Germinal center (tissue), 1 donor: ENCODE measurements around the gene TRIM39.
"Not testable (repeated sequence)": the region's sequence is repeated elsewhere in the genome, so short reads cannot be mapped to it uniquely, and the experiment has no call there.

Experiments used
- DNase-seq: peaks from one replicate; pipeline ENCODE4 v3.0.0; 2012; ENCODE audit warnings: mixed read lengths, low spot score

Gene TRIM39

DNA sequence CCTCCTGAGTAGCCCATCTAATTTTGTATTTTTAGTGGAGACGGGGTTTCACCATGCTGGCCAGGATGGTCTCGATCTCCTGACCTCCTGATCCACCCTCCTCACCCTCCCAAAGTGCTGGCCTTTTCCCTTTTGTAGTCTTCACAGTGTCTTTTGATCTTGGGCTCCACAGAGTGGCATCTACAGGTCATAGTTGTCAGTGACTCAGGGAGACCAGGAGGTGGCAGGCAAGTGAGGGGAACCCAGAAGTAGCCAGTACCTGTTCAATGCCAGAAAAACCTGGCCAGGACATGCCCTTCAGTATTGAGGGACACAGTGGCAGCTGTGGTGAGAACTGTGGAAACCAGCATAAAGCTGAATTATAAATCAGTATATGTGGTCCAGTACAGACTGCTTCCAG, 37.9 kb downstream of the TRIM39 start:
- no peak for DNase-seq

DNA sequence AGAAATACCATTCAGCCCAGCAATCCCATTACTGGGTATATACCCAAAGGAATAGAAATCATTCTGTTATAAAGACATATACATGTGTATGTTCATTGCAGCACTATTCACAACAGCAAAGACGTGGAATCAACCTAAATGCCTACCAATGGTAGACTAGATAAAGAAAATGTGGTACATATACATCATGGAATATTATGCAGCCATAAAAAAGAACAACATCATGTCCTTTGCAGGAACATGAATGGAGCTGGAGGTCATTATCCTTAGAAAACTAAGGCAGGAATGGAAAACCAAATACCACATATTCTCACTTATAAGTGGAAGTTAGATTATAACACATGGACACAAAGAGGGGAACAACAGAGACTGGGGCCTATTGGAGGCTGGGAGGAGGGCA, 42.6 kb downstream of the TRIM39 start:
- DNase-seq = not testable (repeated sequence)

DNA sequence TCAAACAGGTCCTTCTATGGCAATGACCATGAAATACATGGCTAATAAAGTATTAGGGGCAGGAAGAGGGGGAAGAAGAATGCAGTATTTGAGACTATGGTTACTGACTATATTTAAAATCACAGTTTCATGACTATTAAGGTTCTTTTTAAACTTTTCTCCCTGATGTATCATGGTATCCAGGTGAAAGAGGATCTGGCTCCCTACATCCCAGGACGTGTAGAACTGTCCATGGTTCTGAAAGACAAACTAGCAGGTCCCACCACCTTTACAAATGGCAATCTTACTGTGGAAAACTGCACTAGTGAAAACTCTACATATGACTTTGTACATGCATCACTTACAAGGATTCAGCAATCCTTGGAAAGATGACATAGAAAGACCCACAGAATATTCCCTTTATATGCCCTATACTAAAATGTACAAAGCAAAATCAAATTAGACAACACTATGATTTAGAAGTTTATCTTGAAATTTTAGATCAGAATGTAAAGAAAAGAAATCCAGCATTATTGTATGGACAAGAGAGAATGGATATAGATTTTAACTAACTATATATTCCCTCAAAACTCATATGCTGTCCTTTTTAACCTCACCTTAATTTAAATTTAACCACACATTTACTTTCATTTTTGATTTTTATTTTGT, 51.7 kb downstream of the TRIM39 start:
- DNase-seq = no peak

DNA sequence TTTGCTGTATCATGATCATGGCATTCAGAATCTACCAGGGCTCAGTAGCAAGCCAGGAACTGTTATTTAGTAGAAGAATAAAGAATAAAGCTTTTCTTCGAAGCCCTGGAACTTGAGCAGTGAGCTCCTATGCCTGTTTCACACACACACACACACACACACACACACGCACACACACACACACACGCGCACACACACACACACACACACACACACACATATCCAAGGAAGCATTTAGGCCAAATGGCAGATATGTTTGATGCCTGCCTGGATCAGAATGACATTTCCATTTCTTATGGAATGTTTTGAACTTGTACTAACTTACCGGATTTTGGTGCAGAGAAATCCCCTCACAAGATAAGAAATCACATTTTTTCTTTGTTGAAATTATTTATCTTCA, 53.7 kb downstream of the TRIM39 start:
- DNase-seq = no peak

DNA sequence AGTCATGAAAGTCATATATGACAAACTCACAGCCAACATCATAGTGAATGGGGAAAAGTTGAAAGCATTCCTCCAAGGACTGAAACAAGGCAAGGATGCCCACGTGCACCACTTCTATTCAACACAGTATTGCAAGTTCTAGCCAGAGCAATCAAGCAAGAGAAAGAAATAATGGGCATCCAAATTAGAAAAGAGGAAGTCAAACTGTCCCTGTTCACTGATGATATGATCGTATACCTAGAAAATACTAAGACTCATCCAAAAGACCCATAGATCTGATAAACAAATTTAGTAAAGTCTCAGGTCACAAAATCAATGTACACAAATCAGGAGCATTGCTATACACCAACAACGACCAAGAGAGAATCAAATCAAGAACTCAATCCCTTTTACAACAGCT, 59.4 kb downstream of the TRIM39 start:
- DNase-seq = no peak

DNA sequence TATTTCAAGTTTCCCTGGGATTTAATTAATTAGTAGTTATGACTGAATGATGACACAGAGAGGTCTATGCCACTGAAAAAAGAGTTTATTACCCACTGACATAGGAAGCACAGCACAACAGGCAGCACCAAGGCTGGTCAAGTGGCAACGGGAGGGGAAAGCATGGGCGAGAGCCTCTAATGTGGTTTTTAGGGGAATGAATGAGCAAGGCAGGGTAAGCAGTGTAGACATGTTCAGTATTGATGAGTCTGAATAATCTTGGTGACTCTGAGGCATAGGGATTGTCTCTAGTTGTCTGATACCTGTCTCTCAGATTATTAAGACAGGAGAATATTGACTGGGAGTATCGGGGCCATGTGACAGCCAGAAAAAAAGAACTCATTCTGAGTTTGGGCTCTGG, 64.5 kb downstream of the TRIM39 start:
- DNase-seq = no peak
